Tracheal epithelial cell (primary cell): Measurements from ENCODE around the gene DPPA3. TPM values are rescaled to one million over a fixed set of nuclear protein-coding genes. Genes with fewer than 3 reads are reported as not detected.

ENCODE experiments used
- total RNA-seq: library from RNA; depleted of rRNA; stranded (reverse); fragments of >200 nt; gene quantifications from 2 replicates; pipeline ENCODE4 v1.2.1, GENCODE V29; 2014

The DPPA3 gene
- not detected in 2 replicates for total RNA-seq

GRCh38 chr12:7711133-7711532, at the start of gene DPPA3:
Gene DPPA3 (plus strand): TSS chr12:7711433. CDS start chr12:7711571, 138 bp downstream.

GRCh38 chr12:7695566-7696197, 15.6 kb upstream of the DPPA3 start, which contains the start of gene GDF3:
Gene GDF3 (minus strand): TSS chr12:7695775. CDS start chr12:7695728, 47 bp downstream.

GRCh38 chr12:7747246-7747645, 36.0 kb downstream of the DPPA3 start, which contains the start of gene CLEC4C:
Gene CLEC4C (minus strand): TSS chr12:7747375. CDS start chr12:7747348, 27 bp downstream.

Other genes starting within 250 kb of the DPPA3 start
- gene CD163, start 207.7 kb upstream of the DPPA3 start, total RNA-seq: not detected in 2 replicates
- not detected in 2 replicates for gene APOBEC1, start 45.5 kb upstream of the DPPA3 start, total RNA-seq
- gene GDF3, start 15.7 kb upstream of the DPPA3 start, total RNA-seq: not detected in 2 replicates
- gene CLEC4C, start 35.9 kb downstream of the DPPA3 start, total RNA-seq: not detected in 2 replicates
- not detected in 2 replicates for gene NANOGNB, start 53.8 kb downstream of the DPPA3 start, total RNA-seq
- gene NANOG, start 78.0 kb downstream of the DPPA3 start, total RNA-seq: not detected in 2 replicates
- under 0.01 TPM in 1 of 2 replicates, not detected in the other for gene SLC2A14, start 161.5 kb downstream of the DPPA3 start, total RNA-seq
- 8.3 and 96.9 TPM in 2 replicates for gene SLC2A3, start 224.8 kb downstream of the DPPA3 start, total RNA-seq